Measurements from ENCODE around the gene SH2B3. TPM values are rescaled to one million over a fixed set of nuclear protein-coding genes. Genes with fewer than 3 reads are reported as not detected.
A peak's percentile ranks its signal among the peaks of the same experiment; 100 is the strongest.

Gene SH2B3
- total and polyA plus RNA-seq, 9 of the 15 experiments (the other 6 are each of a cell fraction or from before 2014, with no cell fraction given) = 10.8 to 75.3 (median 37.4) TPM

GRCh38 chr12:111438481-111438880 is 32.8 kb downstream of the SH2B3 start (continued):
- TF ChIP-seq SNRNP70 (optimal IDR thresholded peaks at IDR 0.05; ENCODE audit: low read depth, low read length) (no peak), HMG20A (CRISPR knock-in tag; conservative IDR thresholded peaks at IDR 0.05) (no peak)

GRCh38 chr12:111439657-111440151 is 34.0 kb downstream of the SH2B3 start:
- no peak overlapping the region for H3K4me3 ChIP-seq
- H2AFZ ChIP-seq (ENCODE audit: low read depth, low read length) = no peak overlapping the region
- H3K4me2 ChIP-seq (ENCODE audit: insufficient read depth, low read length) = no peak overlapping the region
- H3K9me1 ChIP-seq (ENCODE audit: control insufficient read depth, insufficient read depth, low read length) = peaks cover 8% of the 10 kb centered on the region
- intact Hi-C loops (cut with micrococcal nuclease) (no loop called here), in situ Hi-C loops (cut with MboI) (no loop called here)
- ChIA-PET POLR2A (no interaction called here), CTCF (ENCODE audit: low intra/inter-chr PET ratio) (no interaction called here)
- 86% methylated on average over 5 of the region's 5 CpGs for WGBS (ENCODE audit: insufficient coverage, low coverage, missing lambda C conversion rate)
- H3K4me1 ChIP-seq (replicated peaks in 1 of 2; ENCODE audit: control insufficient read depth in 2 of 2, insufficient read depth in 2 of 2, low read length in 2 of 2) = peaks cover 16 to 44% of the 10 kb centered on the region in 2 experiments
- H4K20me1 ChIP-seq (replicated peaks; ENCODE audit: control insufficient read depth, insufficient read depth, low read length) = peaks cover 60% of the 10 kb centered on the region
- peaks cover 80% of the 10 kb centered on the region; the same call in 2 of the 3 replicates for H3K36me3 ChIP-seq (ENCODE audit: control insufficient read depth, insufficient read depth, low read length)
- ATAC-seq (no peak), DNase-seq (ENCODE audit: extremely low read depth in 1 of 4, low spot score in 3 of 4) (no peak), FAIRE-seq (no peak)
- no peaks in the 10 kb centered on the region for H3K9me3 ChIP-seq (replicated peaks; ENCODE audit: control insufficient read depth, insufficient read depth, low read depth, low read length)
- peaks cover 93% of the 10 kb centered on the region for H3K79me2 ChIP-seq (ENCODE audit: control insufficient read depth, insufficient read depth, low read length)
- peak overlapping the region in 1 of 2 experiments; percentile 14; a peak in 1 of 4 replicates for H3K9ac ChIP-seq (ENCODE audit: insufficient read depth in 1 of 2, low read depth in 2 of 2, low read length in 2 of 2)
- no TSS peak for BruUV-seq (replicated peaks)
- TF ChIP-seq E2F3 (CRISPR knock-in tag; IDR thresholded peaks at IDR 0.05) (no peak), ZNF134 (CRISPR knock-in tag; conservative IDR thresholded peaks at IDR 0.05) (no peak), ELF1 (tag; IDR thresholded peaks at IDR 0.05) (no peak), FOXP1 (CRISPR knock-in tag; IDR thresholded peaks at IDR 0.05) (no peak), POLR2A (conservative IDR thresholded peaks at IDR 0.05) (0 out of 2 replicates have a peak, but pooled peaks have one; percentile 5), POLR2G (IDR thresholded peaks at IDR 0.05; ENCODE audit: low read depth, low read length) (peak; percentile 31; the same call in 1 of the 2 replicates)
- no peaks in the 10 kb centered on the region for H3K27me3 ChIP-seq (ENCODE audit: control insufficient read depth in 2 of 2, insufficient read depth in 2 of 2, low read length in 2 of 2)
- peak overlapping the region; percentile 36; the same call in 1 of the 3 replicates for H3K27ac ChIP-seq (ENCODE audit: extremely low read depth, low read depth, low read length)
